Fibroblast of lung (primary cell): Measurements from ENCODE around the gene NKAIN2. TPM values are rescaled to one million over a fixed set of nuclear protein-coding genes. Genes with fewer than 3 reads are reported as not detected.
A peak's percentile ranks its signal among the peaks of the same experiment; 100 is the strongest.

Experiments used
- DNase-seq, 2 donors: peaks; one replicate each; pipeline versions ENCODE4 v3.0.0 to v3.0.0-alpha.2; 2010; ENCODE audit warnings: low read depth in 2 of 2
- H2AFZ ChIP-seq: 2 replicates; pipeline ENCODE4 v1.5.1; 2012; ENCODE audit warnings: low read length, control low read depth, inconsistent platforms
- H3K27ac ChIP-seq: 2 replicates; pipeline ENCODE4 v1.5.1; 2011; ENCODE audit warnings: low read length, control low read depth; ENCODE audit not compliant: insufficient read depth
- H3K27me3 ChIP-seq: 2 replicates; pipeline ENCODE4 v1.5.1; 2011; ENCODE audit warnings: mild to moderate bottlenecking, low read length; ENCODE audit not compliant: control insufficient read depth, insufficient read depth
- H3K36me3 ChIP-seq: 2 replicates; pipeline ENCODE4 v1.5.1; 2011; ENCODE audit warnings: low read length; ENCODE audit not compliant: control insufficient read depth, insufficient read depth
- H3K4me1 ChIP-seq: 2 replicates; pipeline ENCODE4 v1.5.1; 2011; ENCODE audit warnings: low read length; ENCODE audit not compliant: control insufficient read depth, insufficient read depth; ENCODE audit errors: extremely low read depth
- H3K4me2 ChIP-seq: 2 replicates; pipeline ENCODE4 v1.5.1; 2011; ENCODE audit warnings: low read length, control low read depth; ENCODE audit not compliant: insufficient read depth; ENCODE audit errors: extremely low read depth
- H3K4me3 ChIP-seq, 4 experiments: fragments of 200-600 bp in 1 of 4; sonication (generic) in 1 of 4; replicated peaks in 1 of 4; 2 replicates each; pipeline ENCODE4 v1.5.1; 2011 to 2016; ENCODE audit warnings: low read length in 4 of 4, low read depth in 3 of 4, mild to moderate bottlenecking in 3 of 4, control low read depth in 2 of 4, inconsistent platforms in 1 of 4, mixed read lengths in 1 of 4; ENCODE audit not compliant: insufficient read depth in 1 of 4; ENCODE audit errors: control extremely low read depth in 1 of 4
- H3K79me2 ChIP-seq: 2 replicates; pipeline ENCODE4 v1.5.1; 2012; ENCODE audit warnings: mild to moderate bottlenecking, low read length, inconsistent platforms; ENCODE audit not compliant: control insufficient read depth, insufficient read depth
- H3K9ac ChIP-seq: 2 replicates; pipeline ENCODE4 v1.5.1; 2011; ENCODE audit warnings: mild to moderate bottlenecking, low read length, control low read depth; ENCODE audit not compliant: insufficient read depth
- H3K9me3 ChIP-seq: 2 replicates; pipeline ENCODE4 v1.5.1; 2012; ENCODE audit warnings: low read depth, low read length; ENCODE audit not compliant: control insufficient read depth, insufficient read depth
- H4K20me1 ChIP-seq: 2 replicates; pipeline ENCODE4 v1.5.1; 2011; ENCODE audit warnings: low read length; ENCODE audit not compliant: control insufficient read depth, insufficient read depth; ENCODE audit errors: extremely low read depth
- EZH2 ChIP-seq: IDR thresholded peaks from 2 replicates; pipeline ENCODE4 v1.5.1; 2012; ENCODE audit warnings: low read length, control low read depth, mild to moderate bottlenecking; ENCODE audit errors: missing control alignments
- polyA plus RNA-seq, 2 donors: library from polyadenylated mRNA; depleted of rRNA in 1 of 2; stranded (reverse) in 1 of 2; unstranded in 1 of 2; fragments of >200 nt; gene quantifications; 2 replicates each; pipeline ENCODE4 v1.2.1, GENCODE V29; 2011 to 2012; ENCODE audit warnings: missing spikeins in 1 of 2
- total RNA-seq: library from RNA; depleted of rRNA; stranded (reverse); fragments of >200 nt; gene quantifications from 2 replicates; pipeline ENCODE4 v1.2.1, GENCODE V29; 2014
- TF ChIP-seq, protein P1 (sequence below), 2 donors: IDR thresholded peaks in 1 of 2; conservative IDR thresholded peaks in 1 of 2; 1 replicate in 1 of 2; 2 replicates in 1 of 2; pipeline ENCODE4 v1.5.1; 2011 to 2012; ENCODE audit warnings: low read length in 2 of 2, control low read depth in 1 of 2, inconsistent platforms in 1 of 2, low read depth in 1 of 2, mild to moderate bottlenecking in 1 of 2

NKAIN2 gene
- total and polyA plus RNA-seq, 2 donors (not counting 1 experiment from before 2014, with no cell fraction given): not detected

DNA sequence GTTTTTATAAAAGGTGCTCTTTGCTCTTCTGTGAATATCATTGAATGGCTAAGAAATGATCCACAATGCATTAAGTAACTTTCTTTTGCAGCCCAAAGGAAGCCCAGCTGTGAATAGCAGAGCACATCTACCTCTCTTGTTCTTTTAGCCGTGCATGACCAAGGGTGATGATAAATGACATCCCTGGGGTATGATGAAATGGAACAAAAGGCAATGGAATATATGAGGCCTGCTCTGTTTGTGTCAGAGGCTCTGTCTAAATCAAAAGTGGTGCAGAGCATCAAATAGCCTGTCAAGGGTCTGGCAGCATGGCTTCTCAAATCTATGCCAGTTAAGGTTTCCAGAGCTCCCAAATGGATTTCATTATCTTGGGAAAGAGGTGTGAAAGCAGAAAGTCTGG, 796.0 kb downstream of the NKAIN2 start:
- H3K9ac ChIP-seq: no peak overlapping the region
- no peaks in the 10 kb centered on the region for H3K9me3 ChIP-seq
- no peaks in the 10 kb centered on the region for H3K4me1 ChIP-seq
- no peaks in the 10 kb centered on the region for H4K20me1 ChIP-seq
- no peak overlapping the region for H3K27ac ChIP-seq
- no peaks in the 10 kb centered on the region for H3K36me3 ChIP-seq
- H3K4me2 ChIP-seq: no peak overlapping the region
- TF ChIP-seq, protein P1, sequence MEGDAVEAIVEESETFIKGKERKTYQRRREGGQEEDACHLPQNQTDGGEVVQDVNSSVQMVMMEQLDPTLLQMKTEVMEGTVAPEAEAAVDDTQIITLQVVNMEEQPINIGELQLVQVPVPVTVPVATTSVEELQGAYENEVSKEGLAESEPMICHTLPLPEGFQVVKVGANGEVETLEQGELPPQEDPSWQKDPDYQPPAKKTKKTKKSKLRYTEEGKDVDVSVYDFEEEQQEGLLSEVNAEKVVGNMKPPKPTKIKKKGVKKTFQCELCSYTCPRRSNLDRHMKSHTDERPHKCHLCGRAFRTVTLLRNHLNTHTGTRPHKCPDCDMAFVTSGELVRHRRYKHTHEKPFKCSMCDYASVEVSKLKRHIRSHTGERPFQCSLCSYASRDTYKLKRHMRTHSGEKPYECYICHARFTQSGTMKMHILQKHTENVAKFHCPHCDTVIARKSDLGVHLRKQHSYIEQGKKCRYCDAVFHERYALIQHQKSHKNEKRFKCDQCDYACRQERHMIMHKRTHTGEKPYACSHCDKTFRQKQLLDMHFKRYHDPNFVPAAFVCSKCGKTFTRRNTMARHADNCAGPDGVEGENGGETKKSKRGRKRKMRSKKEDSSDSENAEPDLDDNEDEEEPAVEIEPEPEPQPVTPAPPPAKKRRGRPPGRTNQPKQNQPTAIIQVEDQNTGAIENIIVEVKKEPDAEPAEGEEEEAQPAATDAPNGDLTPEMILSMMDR (conservative IDR thresholded peaks at IDR 0.05 in 1 of 2, IDR thresholded peaks at IDR 0.05 in 1 of 2; ENCODE audit: low read depth in 1 of 2, low read length in 2 of 2): no peak
- TF ChIP-seq EZH2: no peak
- no peak overlapping the region for H3K4me3 ChIP-seq
- no peaks in the 10 kb centered on the region for H3K79me2 ChIP-seq
- no peak for DNase-seq
- H3K27me3 ChIP-seq: no peaks in the 10 kb centered on the region
- no peak overlapping the region for H2AFZ ChIP-seq

DNA sequence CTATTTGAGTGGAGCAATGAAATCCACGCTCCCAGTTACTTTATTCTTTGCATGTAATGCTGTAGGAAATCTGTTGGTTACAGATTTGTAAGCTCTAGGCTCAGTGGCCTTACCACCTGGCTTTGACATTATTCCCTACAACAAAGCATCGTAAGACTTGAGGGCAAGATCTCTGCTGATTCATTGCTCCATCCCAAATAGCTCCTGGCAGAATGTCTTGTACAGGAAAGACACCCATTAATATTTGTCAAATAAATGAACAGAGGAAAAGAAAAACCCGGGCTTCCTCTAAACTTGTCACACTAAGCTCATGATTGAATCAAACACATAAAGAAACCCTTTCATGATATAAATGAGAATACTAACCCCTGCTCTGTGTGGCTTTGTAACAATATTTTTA, 801.1 kb downstream of the NKAIN2 start:
- DNase-seq: no peak
- Histone ChIP-seq H3K79me2 (no peaks in the 10 kb centered on the region), H3K4me2 (no peak overlapping the region), H3K9ac (no peak overlapping the region), H4K20me1 (no peaks in the 10 kb centered on the region), H3K27me3 (no peaks in the 10 kb centered on the region), H3K27ac (no peak overlapping the region), H3K4me3 (no peak overlapping the region), H2AFZ (no peak overlapping the region), H3K9me3 (no peaks in the 10 kb centered on the region), H3K36me3 (no peaks in the 10 kb centered on the region), H3K4me1 (no peaks in the 10 kb centered on the region)
- TF ChIP-seq EZH2: no peak
- TF ChIP-seq, protein P1 (conservative IDR thresholded peaks at IDR 0.05 in 1 of 2, IDR thresholded peaks at IDR 0.05 in 1 of 2; ENCODE audit: low read depth in 1 of 2, low read length in 2 of 2): no peak

DNA sequence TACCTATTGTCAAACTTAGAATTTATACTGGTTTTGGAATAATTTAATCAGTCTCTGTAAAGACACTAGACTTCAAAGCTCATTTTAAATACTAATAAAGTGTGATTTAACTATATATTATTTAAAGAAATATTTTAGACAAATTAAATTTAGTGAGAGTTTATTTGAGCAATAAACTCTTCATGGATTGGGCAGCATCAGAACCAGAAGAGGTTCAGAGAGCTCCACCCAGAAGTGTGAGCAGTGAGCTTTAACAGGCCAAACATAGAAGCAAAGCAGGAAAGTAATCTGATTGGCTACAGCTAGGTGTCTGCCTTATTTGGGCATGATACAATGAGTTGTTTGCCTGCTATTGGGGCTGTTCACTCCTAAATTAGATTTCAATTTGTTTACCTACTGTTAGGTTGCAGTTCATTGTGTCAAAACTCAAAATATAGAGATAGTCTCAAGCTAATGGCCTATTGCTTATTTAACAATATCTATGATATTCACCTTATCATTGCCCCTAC, 803.5 kb downstream of the NKAIN2 start:
- no peaks in the 10 kb centered on the region for H3K79me2 ChIP-seq
- H3K27me3 ChIP-seq: no peaks in the 10 kb centered on the region
- H3K9me3 ChIP-seq: no peaks in the 10 kb centered on the region
- H2AFZ ChIP-seq: no peak overlapping the region
- no peak overlapping the region for H3K4me3 ChIP-seq
- peak in 1 of 2 donors; percentile 1 for DNase-seq
- H4K20me1 ChIP-seq: no peaks in the 10 kb centered on the region
- TF ChIP-seq, protein P1 (conservative IDR thresholded peaks at IDR 0.05 in 1 of 2, IDR thresholded peaks at IDR 0.05 in 1 of 2; ENCODE audit: low read depth in 1 of 2, low read length in 2 of 2): no peak
- no peak for TF ChIP-seq EZH2
- no peaks in the 10 kb centered on the region for H3K4me1 ChIP-seq
- no peak overlapping the region for H3K9ac ChIP-seq
- no peaks in the 10 kb centered on the region for H3K36me3 ChIP-seq
- H3K4me2 ChIP-seq: no peak overlapping the region
- no peak overlapping the region for H3K27ac ChIP-seq
